GM12864 (cell line): Measurements from ENCODE around the gene ZNF70.

ENCODE experiments used
- DNase-seq: peaks from one replicate; pipeline ENCODE4 v3.0.0-alpha.2; 2011; ENCODE audit warnings: low read depth
- H3K4me3 ChIP-seq: 2 replicates; pipeline ENCODE4 v1.5.1; 2011; ENCODE audit warnings: mild to moderate bottlenecking, low read depth, low read length, control low read depth
- TF ChIP-seq, protein P1 (sequence below): IDR thresholded peaks from 2 replicates; pipeline ENCODE4 v1.5.1; 2011; ENCODE audit warnings: low read depth, mild to moderate bottlenecking, moderate library complexity, low read length, control low read depth, inconsistent platforms; ENCODE audit errors: missing control alignments

ZNF70 gene

DNA sequence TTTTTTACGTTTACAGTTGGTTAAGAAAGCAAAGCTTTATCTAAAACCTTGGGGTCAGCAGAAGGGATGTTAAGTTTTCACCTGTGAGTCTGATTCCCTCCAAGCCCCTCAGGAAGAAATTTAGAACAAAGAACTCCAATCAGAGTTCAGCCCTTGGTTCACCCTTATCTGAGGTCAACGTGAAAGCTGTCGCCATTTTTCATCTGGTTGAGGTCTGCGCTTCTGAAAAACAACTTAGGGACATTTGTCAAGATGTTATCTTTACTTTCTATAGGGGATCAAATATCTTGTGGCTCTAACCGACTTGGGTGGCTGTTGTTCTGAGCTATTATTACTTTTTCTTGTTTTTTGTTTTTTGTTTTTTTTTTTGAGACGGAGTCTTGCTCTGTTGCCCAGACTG, 30.1 kb downstream of the ZNF70 start:
- no peak for DNase-seq

DNA sequence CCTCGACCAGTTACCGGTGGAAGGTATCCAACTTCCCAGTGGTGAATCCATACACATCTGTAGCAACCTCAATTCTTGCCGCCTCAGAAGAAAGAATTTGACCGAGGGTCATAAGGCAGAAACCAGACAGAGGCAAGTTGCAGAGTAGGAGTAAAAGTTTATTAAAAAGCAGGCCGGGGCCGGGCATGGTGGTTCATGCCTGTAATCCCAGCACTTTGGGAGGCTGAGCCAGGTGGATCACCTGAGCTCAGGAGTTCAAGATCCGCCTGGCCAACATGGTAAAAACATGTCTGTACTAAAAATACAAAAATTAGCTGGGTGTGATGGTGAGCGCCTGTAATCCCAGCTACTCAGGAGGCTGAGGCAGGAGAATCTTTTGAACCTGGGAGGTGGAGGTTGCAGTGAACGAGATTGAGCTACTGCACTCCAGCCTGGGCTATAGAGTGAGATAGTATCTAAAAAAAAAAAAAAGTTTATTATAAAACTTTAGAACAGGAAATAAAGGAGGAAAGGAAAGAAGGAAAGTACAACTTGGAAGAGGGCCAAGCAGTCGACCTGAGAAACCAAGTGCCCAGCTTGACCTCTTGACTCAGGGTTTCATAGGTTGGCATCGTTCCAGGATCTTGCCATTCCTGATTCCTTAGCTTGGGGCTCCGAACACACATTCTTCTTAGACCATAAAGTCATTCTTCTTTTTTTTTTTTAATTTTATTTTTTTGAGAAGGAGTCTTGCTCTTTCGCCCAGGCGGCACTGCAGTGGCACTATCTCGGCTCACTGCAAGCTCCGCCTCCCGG, 32.3 kb downstream of the ZNF70 start:
- TF ChIP-seq, protein P1, sequence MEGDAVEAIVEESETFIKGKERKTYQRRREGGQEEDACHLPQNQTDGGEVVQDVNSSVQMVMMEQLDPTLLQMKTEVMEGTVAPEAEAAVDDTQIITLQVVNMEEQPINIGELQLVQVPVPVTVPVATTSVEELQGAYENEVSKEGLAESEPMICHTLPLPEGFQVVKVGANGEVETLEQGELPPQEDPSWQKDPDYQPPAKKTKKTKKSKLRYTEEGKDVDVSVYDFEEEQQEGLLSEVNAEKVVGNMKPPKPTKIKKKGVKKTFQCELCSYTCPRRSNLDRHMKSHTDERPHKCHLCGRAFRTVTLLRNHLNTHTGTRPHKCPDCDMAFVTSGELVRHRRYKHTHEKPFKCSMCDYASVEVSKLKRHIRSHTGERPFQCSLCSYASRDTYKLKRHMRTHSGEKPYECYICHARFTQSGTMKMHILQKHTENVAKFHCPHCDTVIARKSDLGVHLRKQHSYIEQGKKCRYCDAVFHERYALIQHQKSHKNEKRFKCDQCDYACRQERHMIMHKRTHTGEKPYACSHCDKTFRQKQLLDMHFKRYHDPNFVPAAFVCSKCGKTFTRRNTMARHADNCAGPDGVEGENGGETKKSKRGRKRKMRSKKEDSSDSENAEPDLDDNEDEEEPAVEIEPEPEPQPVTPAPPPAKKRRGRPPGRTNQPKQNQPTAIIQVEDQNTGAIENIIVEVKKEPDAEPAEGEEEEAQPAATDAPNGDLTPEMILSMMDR = no peak
- H3K4me3 ChIP-seq = no peak overlapping the region
- DNase-seq = no peak

More for the DNA sequence above, 30.1 kb downstream of the ZNF70 start:
- no peak overlapping the region for H3K4me3 ChIP-seq
- TF ChIP-seq, protein P1 = no peak

DNA sequence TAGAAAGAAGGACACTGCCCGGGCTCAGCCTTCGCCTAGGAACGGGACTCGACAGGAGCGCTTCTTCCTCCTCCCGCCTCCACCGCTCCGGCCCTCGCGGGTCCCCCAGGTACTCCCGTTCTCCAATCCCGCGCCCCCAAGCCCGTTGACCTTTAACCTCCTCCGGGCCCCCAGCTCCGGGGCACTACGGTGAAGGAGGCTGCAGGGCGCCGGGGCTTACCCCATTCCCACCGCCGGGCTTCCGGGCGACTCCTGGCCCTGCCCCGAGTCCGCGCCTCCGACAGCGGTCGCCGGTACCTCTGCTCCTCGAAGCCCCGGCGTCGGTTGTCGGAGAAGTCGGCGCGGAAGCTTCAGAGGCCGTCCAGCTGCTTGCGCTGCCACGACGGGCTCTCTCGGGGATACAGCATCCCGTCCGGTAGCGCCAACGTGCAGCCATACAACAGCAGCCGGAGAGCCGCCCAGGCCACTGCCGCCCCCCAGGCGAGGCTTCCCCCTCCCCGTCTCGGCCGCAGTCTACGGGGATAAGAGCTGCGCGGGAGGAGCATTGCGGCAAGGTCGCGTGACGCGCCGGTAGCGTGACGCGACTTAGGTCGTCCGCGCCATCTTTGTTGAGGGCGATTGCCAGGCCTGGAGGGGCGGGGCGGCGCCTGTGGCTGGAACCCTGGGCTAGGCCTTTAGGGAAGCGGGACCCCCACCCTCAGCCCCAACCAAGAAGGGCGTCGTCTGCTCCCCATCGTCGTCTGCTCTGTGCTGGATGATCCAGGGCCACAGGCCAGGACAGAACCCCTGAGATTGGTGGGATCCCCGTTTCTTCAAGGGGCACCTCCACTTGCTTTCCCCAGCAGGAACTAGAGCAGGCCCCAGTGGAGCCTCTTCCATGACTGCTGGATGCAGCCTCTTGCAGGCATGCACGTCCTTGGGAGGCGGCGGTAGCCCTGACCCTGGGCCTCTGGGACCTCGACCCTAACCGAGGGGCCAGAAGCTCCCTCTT, 33.8 kb downstream of the ZNF70 start:
- peak overlapping the region; percentile 82 for H3K4me3 ChIP-seq
- TF ChIP-seq, protein P1 = no peak
- DNase-seq = peak; percentile 64

DNA sequence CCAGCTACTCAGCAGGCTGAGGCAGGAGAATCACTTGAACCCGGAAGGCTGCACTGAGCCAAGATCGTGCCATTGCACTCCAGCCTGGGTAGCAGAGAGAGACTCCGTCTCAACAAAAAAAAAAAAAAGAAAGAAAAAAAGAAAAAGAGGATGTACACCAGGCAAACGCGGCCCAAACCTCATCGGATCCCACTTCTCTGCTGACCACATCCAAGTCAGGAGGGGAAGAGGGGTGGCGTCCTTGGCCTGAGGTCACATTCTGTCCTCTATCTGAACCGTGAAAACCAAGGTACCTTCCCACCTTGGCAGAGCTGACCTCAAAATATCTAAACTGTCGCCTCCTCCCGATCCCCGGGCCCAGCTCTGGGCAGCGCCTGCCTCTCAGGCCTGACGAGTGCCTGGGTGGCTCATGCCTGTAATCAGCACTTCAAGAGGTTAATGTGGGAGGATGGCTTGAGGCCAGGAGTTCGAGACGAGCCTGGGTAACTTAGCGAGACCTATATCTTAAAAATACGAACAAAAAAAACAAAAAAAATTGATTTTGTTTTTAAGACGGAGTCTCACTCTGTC, 35.0 kb downstream of the ZNF70 start:
- TF ChIP-seq, protein P1 = no peak
- no peak for DNase-seq

DNA sequence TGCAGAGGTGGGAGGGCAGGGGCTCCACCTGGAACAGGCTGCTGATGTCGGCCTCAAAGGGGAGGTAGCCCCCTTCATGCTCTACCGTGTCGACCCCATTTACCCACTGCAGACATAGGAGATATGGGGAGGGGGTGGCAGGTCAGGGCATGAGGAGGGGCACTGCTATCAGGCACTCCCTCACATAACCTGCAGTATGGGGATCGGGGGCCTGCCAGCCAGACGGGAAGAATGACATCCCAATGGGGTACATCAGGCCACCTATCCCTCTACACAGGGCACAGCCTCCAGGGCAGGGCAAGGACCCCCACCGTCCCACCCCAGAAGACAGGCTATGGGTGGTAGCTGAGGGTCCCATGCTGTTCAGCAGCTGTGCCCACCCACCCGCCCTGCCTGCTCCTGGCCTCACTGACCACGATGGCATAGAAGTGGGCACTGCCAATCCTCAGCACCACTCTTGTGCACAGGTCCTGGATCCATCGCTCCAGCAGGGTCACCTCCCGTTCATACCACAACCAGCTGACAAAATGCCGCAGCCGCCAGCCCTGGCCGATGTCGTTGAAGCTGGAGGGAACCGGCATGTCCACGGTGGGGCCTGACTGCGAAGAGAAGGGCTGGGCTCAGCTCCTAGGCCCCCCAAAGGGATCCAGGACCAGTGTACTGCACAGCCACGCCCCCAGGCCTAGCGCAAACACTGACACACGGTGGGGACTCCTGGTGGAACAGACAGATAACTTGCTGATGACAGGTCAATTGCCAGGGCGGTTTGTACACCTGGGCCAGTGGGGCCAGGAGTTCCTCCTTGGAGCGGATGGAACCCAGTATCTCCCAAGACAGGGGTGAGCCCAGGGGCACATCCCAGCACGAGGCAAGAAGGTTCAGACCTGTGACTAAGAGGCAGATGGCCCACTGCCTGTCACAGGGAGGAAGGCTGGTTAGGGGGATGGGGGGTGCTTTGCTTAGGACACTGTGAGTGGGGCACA, 36.0 kb downstream of the ZNF70 start:
- no peak overlapping the region for H3K4me3 ChIP-seq
- TF ChIP-seq, protein P1 = no peak

More for the DNA sequence above, 35.0 kb downstream of the ZNF70 start:
- peak overlapping the region; percentile 82 for H3K4me3 ChIP-seq

More for the DNA sequence above, 36.0 kb downstream of the ZNF70 start:
- DNase-seq = no peak
